ENCODE data around the gene LEUTX.
"Not testable (repeated sequence)": the region's sequence is repeated elsewhere in the genome, so short reads cannot be mapped to it uniquely, and the experiment has no call there.

The LEUTX gene

DNA sequence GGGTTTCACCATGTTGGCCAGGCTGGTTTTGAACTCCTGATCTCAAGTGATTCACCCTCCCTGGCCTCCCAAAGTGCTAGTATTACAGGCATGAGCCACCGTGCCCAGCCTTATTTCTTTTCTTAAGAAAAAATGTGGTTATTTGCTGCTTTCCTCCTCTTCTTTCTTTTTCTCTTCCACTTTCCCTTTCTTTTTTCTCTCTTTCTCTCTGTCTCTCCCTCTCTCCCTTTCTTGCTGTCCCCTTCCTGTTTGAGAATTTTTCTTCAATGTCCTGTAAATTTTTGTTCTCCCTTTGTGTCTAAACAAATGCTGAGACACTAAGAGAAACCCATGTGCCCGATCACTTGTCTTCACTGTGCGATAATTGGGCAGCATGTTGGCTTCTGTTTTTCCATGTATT lies 2.2 kb downstream of the LEUTX start:
- DNase-seq (ENCODE audit: low spot score) = no peak

DNA sequence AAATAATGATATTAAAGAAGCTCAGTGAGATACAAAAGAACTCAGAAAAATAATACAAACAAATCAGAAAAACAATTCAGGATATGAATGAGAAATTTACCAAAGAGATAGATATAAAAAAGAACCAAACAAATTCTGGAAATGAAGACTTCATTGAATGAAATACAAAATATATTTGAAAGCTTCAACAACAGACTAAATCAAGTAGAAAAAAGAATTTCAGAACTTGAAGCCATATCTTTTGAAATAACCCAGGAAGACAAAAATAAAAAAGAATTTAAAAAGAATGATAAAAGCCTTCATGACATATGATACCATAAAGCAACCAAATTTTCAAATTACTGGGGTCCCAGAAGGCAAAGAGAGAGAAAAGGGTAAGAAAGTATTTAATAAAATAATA lies 9.6 kb downstream of the LEUTX start:
- no peak for DNase-seq (ENCODE audit: low spot score)

GRCh38 chr19:39792999-39793546 lies 14.4 kb downstream of the LEUTX start:
- DNase-seq (ENCODE audit: low spot score) = peak; percentile 72

DNA sequence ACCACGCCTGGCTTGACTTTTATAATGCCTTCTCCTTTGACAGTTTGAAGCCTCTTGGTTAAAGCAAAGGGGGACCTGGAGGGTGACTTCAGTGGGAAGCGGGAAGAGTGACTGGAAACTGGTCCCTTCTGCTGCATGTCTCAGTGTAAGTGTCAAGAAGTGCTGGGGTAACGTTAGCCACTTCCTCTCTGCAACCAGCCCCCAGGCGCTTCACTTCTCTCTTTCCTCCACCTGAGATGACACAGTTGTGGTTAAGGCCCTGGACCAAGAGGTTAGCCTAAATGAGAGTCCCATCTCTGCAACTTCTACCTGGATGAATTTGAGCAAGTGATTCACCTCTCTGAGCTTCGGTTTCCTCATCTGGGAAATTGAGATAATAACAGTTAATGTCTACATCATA lies 16.3 kb downstream of the LEUTX start:
- DNase-seq (ENCODE audit: low spot score) = no peak

GRCh38 chr19:39796000-39796498 lies 17.4 kb downstream of the LEUTX start:
- peak; percentile 13 for DNase-seq (ENCODE audit: low spot score)

- DNase-seq (ENCODE audit: low spot score) = no peak
These were observed 18.4 kb downstream of the LEUTX start for GRCh38 chr19:39797083-39797482.

DNA sequence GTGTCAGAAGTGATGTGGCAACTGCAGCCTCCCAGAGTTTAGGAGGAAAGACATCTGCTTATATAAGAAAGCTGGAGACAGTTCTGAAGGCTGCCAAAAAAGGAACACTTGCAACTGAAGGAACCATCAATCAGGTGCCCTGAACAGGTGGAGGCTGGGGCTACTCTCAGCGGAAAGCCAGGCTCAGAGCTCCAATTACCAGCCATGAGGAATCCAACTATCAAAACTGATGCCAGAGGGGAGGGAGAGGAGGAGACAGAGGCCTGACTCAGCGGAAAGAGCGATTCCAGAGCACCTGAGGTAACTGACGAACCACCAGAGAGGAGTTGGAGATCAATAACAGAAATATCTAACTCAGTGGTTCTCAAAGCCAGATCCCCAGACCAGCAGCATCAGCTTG lies 24.3 kb downstream of the LEUTX start:
- no peak for DNase-seq (ENCODE audit: low spot score)

DNA sequence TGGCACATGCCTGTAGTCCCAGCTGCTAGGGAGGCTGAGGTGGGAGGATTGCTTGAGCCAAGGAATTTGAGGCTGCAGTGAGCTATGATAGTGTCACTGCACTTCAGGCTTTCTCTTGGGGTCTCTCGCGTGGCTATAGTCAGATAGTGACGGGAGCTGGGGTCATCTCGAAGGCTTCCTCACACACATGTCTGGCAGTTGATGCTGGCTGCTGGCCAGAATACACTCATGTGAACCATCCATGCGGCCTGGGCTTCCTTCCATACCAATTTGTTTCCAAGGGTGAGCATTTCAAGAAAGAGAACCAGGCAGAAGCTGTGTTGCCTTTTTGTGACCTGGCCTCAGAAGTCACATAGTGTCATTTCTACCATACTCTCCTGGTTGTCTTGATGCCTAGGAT lies 26.4 kb downstream of the LEUTX start:
- DNase-seq (ENCODE audit: low spot score) = no peak

DNA sequence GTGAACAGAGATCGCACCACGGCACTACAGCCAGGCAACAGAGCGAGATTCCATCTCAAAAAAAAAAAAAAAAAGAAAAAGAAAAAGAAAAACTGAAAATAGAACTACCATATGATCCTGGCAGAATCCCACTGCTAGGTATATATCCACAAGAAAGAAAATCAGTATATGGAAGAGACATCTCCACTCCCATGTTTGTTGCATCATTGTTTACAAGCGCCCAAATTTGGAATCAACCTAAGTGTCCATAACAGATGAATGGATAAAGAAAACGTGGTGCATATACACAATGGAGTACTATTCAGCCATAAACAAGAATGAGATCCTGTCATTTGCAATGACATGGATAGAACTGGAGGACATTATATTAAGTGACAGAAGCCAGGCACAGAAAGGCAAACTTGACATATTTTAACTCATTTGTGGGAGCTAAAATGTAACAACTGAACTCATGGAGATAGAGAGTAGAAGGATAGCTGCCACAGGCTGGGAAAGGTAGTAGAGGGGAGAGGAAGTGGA lies 29.3 kb downstream of the LEUTX start:
- DNase-seq (ENCODE audit: low spot score) = no peak

DNA sequence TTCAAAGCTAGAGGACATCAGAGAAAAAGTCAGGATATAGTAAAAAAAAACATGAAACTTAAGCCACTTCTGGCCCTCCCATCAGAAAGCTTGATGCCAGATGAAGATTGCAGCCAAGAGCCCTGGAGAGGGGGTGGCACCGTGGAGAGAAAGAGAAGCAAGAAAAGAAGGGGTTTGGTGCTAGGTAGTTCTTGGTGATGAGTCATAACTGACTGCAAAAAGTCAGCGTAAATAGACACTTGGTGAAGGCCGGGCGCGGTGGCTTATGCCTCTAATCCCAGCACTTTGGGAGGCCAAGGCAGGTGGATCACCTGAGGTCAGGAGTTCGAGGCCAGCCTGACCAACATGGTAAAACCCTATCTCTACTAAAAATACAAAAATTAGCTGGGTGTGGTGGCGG lies 30.0 kb downstream of the LEUTX start:
- DNase-seq (ENCODE audit: low spot score) = not testable (repeated sequence)

DNA sequence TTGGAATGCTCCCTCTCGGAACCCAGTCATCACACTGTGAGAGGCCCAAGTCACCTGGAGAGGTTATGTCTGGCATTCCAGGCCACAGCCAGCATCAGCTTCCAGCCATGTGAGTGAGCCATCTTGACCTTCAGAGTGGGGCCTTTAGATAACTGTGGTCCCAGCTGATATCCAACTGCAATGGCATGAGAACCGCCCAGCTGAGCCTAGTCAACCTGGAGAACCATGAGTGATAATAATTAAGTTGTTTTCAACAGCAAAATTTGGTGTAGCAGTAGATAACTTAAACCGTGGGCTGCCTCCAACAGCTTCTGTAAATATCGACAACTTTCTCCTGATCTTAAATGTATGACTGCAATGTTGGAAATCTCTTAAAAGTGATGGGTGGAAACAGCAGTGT lies 30.7 kb downstream of the LEUTX start:
- no peak for DNase-seq (ENCODE audit: low spot score)

DNA sequence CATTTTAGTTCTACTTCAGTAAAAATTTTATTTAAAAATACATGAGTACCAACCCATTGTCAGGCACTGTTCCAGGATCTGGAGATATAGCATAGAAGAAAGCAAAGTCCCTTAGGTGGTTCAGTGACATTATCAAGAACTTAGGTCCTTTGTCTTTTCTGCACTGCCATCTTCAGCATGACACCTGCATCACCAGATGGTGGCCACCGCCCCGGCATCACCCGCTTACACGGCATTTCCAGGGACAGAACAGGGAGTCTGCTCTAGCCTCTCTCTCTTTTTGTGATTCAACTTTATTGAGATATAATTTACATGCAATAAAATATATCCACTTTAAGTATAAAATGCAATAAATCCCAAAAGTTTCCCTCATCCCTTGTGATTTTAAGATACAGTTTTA lies 31.8 kb downstream of the LEUTX start:
- DNase-seq (ENCODE audit: low spot score) = no peak

- DNase-seq (ENCODE audit: low spot score) = no peak
These were observed 32.4 kb downstream of the LEUTX start for GRCh38 chr19:39811064-39811463.

GRCh38 chr19:39813264-39813993 lies 34.8 kb downstream of the LEUTX start:
- DNase-seq (ENCODE audit: low spot score) = no peak

- DNase-seq (ENCODE audit: low spot score) = not testable (repeated sequence)
These were observed 35.5 kb downstream of the LEUTX start for GRCh38 chr19:39814111-39814510.

DNA sequence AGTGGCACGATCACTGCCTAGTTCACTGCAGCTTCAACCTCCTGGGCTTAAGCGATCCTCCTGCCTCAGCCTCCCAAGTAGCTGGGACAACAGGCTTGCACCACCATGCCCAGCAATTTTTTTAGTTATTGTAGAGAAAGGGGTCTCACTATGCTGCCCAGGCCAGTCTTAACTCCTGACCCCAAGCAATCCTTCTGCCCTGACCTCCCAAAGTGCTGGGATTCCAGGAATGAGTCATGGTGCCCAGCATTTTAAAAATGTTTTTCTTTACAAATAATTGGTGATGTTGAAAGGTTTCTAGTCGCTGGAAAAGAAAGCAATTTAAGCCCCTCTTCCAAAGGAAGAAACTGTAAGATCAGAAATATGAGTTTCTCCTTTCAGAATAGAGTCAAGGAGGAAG lies 35.9 kb downstream of the LEUTX start:
- DNase-seq (ENCODE audit: low spot score) = no peak

DNA sequence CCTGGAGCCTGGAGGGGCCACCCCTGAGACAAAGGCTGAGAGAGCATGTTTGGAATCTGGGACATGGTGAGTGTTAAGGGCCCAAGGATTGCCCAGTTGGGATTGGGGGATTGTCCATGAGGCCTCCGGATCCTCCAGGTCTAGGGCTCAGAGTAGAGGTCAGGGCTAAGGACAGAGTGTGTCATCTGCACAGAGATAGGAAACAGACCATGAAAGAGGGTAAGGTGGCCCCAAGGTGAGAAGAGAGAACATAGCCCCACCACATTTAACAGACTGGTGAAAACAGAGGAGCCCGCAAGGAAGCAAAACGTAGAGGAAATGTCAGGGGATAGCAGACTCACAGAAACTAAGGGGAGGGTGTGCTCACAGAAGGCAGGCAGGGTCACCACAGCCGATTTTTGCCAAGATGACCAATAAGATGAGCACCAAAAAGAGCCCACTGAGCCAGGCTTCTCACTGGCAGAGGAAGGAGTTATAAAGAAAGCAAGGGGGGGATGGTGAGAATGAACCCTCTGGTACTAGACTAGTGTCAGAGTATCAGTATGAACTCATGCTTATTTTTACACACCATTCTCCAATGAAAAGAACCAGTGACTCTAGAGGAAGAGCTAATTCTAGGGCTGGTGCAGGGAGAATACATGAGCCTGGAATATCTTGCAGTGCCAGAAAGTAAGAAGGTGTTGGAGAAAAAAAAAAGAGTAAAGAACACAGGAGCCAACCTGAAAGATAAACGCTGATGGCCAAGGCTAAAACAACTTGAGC lies 37.8 kb downstream of the LEUTX start:
- DNase-seq (ENCODE audit: low spot score) = no peak

- DNase-seq (ENCODE audit: low spot score) = no peak
These were observed 39.4 kb downstream of the LEUTX start for GRCh38 chr19:39817888-39818561.

DNA sequence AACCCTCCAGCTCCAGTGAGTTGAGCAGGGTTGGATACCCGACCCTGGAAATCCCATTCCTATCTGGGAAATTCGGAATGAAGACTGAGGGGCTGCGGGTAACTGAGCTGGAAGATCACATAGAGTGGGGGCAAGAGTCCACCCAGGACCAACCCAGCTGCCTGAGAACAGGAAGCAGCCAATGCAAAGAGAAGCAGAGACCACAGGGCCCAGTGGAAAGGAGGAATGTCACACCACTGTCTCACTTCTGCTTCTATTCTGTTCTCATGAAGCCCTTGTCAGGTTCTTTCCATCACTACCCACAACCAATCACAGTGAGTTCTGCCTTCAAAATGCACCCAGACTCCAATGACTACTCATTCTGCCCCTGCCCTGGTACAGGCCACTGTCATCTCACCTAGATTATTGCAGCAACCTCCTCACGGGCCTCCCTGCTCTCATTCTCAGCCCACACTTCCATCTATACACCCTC lies 40.0 kb downstream of the LEUTX start:
- no peak for DNase-seq (ENCODE audit: low spot score)

DNA sequence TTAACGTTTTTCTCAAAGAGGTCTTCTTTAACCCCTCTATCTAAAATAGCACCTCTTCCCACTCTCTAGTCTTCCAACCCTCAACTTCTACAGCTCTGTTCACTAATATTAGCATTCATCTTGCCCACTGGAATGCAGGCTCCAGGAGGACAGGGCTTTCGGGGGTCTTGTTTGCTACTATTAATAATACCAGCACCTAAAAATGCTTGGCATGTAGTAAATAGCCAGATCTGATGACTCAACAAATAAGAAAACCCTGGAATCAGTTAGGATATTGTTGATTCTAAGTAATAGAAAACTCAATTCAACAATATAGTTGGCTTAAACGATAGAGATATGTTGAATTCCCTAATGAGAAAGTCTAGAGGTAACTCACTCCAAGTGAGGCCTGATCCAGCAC lies 41.1 kb downstream of the LEUTX start:
- DNase-seq (ENCODE audit: low spot score) = no peak

DNA sequence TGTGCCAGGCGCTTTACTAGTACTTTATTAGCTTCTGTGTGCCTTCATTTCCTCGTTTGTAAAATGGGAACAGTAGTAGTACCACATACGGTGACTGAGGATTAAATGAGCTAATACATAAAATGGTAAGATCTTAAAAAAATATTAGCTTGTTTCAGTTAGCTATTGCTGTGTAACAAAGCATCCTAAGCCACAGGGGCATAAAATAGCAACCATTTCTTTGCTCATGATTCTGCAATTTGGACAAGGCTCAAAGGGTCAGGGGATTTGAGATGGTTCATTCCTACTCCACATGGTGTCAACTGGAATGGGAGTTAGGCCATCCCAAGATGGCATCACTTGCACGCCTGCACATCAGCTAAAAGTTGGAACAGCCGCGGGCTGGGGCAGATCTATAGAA lies 42.0 kb downstream of the LEUTX start:
- no peak for DNase-seq (ENCODE audit: low spot score)

GRCh38 chr19:39823686-39824085 lies 45.0 kb downstream of the LEUTX start:
- no peak for DNase-seq (ENCODE audit: low spot score)

Measured in SW480 (cell line).